Vagina (tissue), 2 donors: ENCODE results near the gene NR2F1-AS1. TPM values are rescaled to one million over a fixed set of nuclear protein-coding genes. Genes with fewer than 3 reads are reported as not detected.

Source experiments
- DNase-seq, 2 donors: peaks; one replicate each; pipeline ENCODE4 v3.0.0-alpha.2; 2017; ENCODE audit errors: extremely low spot score in 2 of 2
- H3K27ac ChIP-seq: fragments of 200-600 bp; sonication (generic); one replicate; pipeline ENCODE4 v1.5.1; 2019
- H3K27me3 ChIP-seq: fragments of 200-600 bp; sonication (generic); one replicate; pipeline ENCODE4 v1.5.1; 2019
- H3K36me3 ChIP-seq, 2 donors: fragments of 200-600 bp; sonication (generic); one replicate each; pipeline ENCODE4 v1.5.1; 2017 to 2019
- H3K4me1 ChIP-seq: fragments of 200-600 bp; sonication (generic); one replicate; pipeline ENCODE4 v1.5.1; 2019
- H3K4me3 ChIP-seq, 2 donors: fragments of 200-600 bp; sonication (generic); 1 replicate in 1 of 2; 2 replicates in 1 of 2; pipeline ENCODE4 v1.5.1; 2016 to 2019
- H3K9me3 ChIP-seq: fragments of 200-600 bp; sonication (generic); one replicate; pipeline ENCODE4 v1.5.1; 2019
- CTCF ChIP-seq, 3 experiments: fragments of 450-650 bp in 2 of 3; fragments of 200-600 bp in 1 of 3; sonication (generic) in 1 of 3; IDR thresholded peaks; one replicate each; pipeline ENCODE4 v1.5.1; 2017 to 2019; ENCODE audit warnings: antibody characterized with exemption in 3 of 3, mild to moderate bottlenecking in 2 of 3, moderate library complexity in 2 of 3
- POLR2A ChIP-seq, 2 donors: fragments of 450-650 bp; IDR thresholded peaks; one replicate each; pipeline ENCODE4 v1.6.1; 2017; ENCODE audit warnings: antibody characterized with exemption in 2 of 2, mild to moderate bottlenecking in 2 of 2, moderate library complexity in 2 of 2
- POLR2AphosphoS5 ChIP-seq, 2 donors: sonication (generic); formaldehyde crosslinking; IDR thresholded peaks; one replicate each; pipeline ENCODE4 v1.9.0; 2017; ENCODE audit warnings: antibody characterized with exemption in 2 of 2, mild to moderate bottlenecking in 2 of 2, low read depth in 1 of 2; ENCODE audit not compliant: insufficient read depth in 1 of 2
- intact Hi-C: fragments of 100-400 bp; cut with DNase I; formaldehyde crosslinking; loops from one replicate; pipeline ENCODE4 v1.15.1; 2023
- total RNA-seq: library from RNA; depleted of rRNA; stranded (reverse); fragments of >200 nt; gene quantifications from one replicate; pipeline ENCODE4 v1.2.3, GENCODE V29; 2016

The NR2F1-AS1 gene
- total RNA-seq, 1 donor from 2014 or later, result 22.3 TPM

- Histone ChIP-seq H3K9me3 (no peaks in the 10 kb centered on the region), H3K4me3 (no peak overlapping the region), H3K27ac (no peak overlapping the region), H3K27me3 (no peaks in the 10 kb centered on the region), H3K36me3 (no peaks in the 10 kb centered on the region), H3K4me1 (no peaks in the 10 kb centered on the region)
- TF ChIP-seq CTCF (IDR thresholded peaks at IDR 0.05), result no peak
- no peak for TF ChIP-seq POLR2A (IDR thresholded peaks at IDR 0.05)
- TF ChIP-seq POLR2AphosphoS5 (IDR thresholded peaks at IDR 0.05; ENCODE audit: insufficient read depth in 1 of 2, low read depth in 1 of 2), result no peak
- intact Hi-C loops, result no loop called here
- DNase-seq, result no peak
Observed at GRCh38 chr5:93503598-93504067, 77.4 kb downstream of the NR2F1-AS1 start.

GRCh38 chr5:93497096-93497495, 83.9 kb downstream of the NR2F1-AS1 start:
- DNase-seq, result no peak
- Histone ChIP-seq H3K27me3 (no peaks in the 10 kb centered on the region), H3K36me3 (no peaks in the 10 kb centered on the region), H3K4me3 (no peak overlapping the region), H3K4me1 (no peaks in the 10 kb centered on the region), H3K27ac (no peak overlapping the region), H3K9me3 (no peaks in the 10 kb centered on the region)
- intact Hi-C loops, result no loop called here
- TF ChIP-seq POLR2AphosphoS5 (IDR thresholded peaks at IDR 0.05; ENCODE audit: insufficient read depth in 1 of 2, low read depth in 1 of 2) (no peak), CTCF (IDR thresholded peaks at IDR 0.05) (no peak)

GRCh38 chr5:93479982-93480509, 101.0 kb downstream of the NR2F1-AS1 start:
- TF ChIP-seq POLR2A (IDR thresholded peaks at IDR 0.05), result no peak
- TF ChIP-seq POLR2AphosphoS5 (IDR thresholded peaks at IDR 0.05; ENCODE audit: insufficient read depth in 1 of 2, low read depth in 1 of 2), result no peak
- TF ChIP-seq CTCF (IDR thresholded peaks at IDR 0.05), result no peak
- H3K4me1 ChIP-seq, result no peaks in the 10 kb centered on the region
- no peak overlapping the region for H3K27ac ChIP-seq
- H3K36me3 ChIP-seq, result no peaks in the 10 kb centered on the region
- no peaks in the 10 kb centered on the region for H3K9me3 ChIP-seq
- H3K4me3 ChIP-seq, result no peak overlapping the region
- DNase-seq, result no peak
- intact Hi-C loops, result no loop called here
- no peaks in the 10 kb centered on the region for H3K27me3 ChIP-seq

GRCh38 chr5:93477816-93478215, 103.2 kb downstream of the NR2F1-AS1 start:
- H3K4me1 ChIP-seq, result no peaks in the 10 kb centered on the region
- TF ChIP-seq CTCF (IDR thresholded peaks at IDR 0.05), result no peak
- TF ChIP-seq POLR2A (IDR thresholded peaks at IDR 0.05), result no peak
- no peak for TF ChIP-seq POLR2AphosphoS5 (IDR thresholded peaks at IDR 0.05; ENCODE audit: insufficient read depth in 1 of 2, low read depth in 1 of 2)
- intact Hi-C loops, result no loop called here
- DNase-seq, result no peak
- H3K4me3 ChIP-seq, result no peak overlapping the region
- H3K9me3 ChIP-seq, result no peaks in the 10 kb centered on the region
- H3K36me3 ChIP-seq, result no peaks in the 10 kb centered on the region
- H3K27me3 ChIP-seq, result no peaks in the 10 kb centered on the region
- no peak overlapping the region for H3K27ac ChIP-seq

GRCh38 chr5:93476251-93476742, 104.7 kb downstream of the NR2F1-AS1 start:
- intact Hi-C loops, result no loop called here
- DNase-seq, result no peak
- Histone ChIP-seq H3K27ac (no peak overlapping the region), H3K27me3 (no peaks in the 10 kb centered on the region), H3K4me3 (no peak overlapping the region), H3K9me3 (no peaks in the 10 kb centered on the region), H3K36me3 (no peaks in the 10 kb centered on the region), H3K4me1 (no peaks in the 10 kb centered on the region)
- TF ChIP-seq POLR2AphosphoS5 (IDR thresholded peaks at IDR 0.05; ENCODE audit: insufficient read depth in 1 of 2, low read depth in 1 of 2) (no peak), CTCF (IDR thresholded peaks at IDR 0.05) (no peak), POLR2A (IDR thresholded peaks at IDR 0.05) (no peak)
